CD4-positive, alpha-beta T cell treated with Interleukin-21 for 1 hour (primary cell): ENCODE measurements around the gene EPHB2.
"Not testable (repeated sequence)": the region's sequence is repeated elsewhere in the genome, so short reads cannot be mapped to it uniquely, and the experiment has no call there.

Experiments
- DNase-seq: peaks from one replicate; pipeline ENCODE4 v3.0.0-alpha.2; 2020

EPHB2 gene

DNA sequence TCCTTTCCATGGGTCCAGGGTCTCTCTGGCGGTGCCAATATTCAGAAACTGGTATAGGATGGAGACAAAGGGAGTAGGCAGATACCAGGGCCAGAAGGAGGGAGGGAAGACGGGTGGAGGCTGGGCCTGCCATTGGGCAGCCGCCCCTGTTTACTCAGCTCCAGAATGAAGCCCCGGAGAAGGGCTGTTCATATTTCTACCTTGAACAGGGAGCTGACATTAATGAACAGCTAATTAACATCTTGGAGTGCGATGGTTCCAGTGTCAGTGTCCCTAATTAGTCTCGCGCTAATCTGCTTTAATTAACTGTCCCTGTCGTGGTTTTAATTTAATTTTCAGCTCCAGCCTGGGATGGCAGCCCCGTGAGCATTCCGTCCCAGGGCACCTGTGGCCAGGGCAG lies 113.8 kb downstream of the EPHB2 start:
- no peak for DNase-seq

DNA sequence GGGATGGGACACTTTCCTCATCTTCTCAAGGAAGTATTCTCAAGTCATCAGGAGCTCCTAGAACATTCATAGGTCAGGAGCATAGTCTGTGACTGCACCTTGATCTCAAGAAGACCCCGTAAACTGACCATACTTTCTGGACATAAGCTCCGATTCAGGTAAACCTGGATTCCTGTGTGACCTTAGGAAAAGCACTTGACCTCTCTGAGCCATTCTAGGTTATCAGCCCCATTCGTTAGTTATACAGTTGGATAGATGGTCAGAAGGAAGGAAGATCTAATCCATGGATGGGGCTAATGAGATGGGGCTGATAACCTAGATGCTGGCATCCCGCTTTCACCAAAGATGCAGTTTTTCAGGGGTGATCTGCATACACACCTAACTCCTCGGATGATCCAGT lies 114.3 kb downstream of the EPHB2 start:
- no peak for DNase-seq

DNA sequence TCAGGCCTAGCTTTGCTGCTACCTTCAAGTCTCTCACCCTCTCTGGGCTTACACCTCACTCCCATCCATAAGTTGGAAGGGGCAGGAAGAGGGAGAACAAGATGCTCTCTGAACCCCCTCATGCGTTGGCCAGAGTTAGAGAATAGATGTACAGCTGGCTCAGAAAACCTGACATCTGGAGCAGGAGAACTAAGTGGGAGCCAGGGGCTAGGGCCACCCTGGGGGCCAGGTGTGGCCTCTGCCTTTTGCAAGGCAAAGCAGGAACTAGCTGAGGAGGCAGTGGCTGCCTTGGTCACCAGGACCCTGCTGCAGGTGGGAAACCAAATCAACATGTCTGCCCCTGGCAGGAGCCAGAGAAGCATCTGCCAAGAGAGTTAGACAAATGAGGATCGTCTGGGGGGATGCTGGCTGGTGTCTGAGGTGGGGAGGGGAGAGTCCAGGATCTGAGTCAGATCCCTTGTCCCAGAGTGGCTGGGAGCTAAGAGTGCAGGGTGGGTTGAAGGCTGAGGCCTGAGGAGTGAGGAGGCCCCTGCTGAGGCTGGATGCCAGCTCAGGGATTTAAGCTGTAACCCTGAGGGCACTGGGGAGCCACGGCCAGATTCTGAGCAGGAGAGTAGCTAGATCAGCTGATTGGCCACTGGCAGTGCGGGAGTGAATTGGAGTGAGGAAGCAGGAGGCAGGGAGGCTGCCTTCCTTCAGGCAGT lies 115.0 kb downstream of the EPHB2 start:
- no peak for DNase-seq

DNA sequence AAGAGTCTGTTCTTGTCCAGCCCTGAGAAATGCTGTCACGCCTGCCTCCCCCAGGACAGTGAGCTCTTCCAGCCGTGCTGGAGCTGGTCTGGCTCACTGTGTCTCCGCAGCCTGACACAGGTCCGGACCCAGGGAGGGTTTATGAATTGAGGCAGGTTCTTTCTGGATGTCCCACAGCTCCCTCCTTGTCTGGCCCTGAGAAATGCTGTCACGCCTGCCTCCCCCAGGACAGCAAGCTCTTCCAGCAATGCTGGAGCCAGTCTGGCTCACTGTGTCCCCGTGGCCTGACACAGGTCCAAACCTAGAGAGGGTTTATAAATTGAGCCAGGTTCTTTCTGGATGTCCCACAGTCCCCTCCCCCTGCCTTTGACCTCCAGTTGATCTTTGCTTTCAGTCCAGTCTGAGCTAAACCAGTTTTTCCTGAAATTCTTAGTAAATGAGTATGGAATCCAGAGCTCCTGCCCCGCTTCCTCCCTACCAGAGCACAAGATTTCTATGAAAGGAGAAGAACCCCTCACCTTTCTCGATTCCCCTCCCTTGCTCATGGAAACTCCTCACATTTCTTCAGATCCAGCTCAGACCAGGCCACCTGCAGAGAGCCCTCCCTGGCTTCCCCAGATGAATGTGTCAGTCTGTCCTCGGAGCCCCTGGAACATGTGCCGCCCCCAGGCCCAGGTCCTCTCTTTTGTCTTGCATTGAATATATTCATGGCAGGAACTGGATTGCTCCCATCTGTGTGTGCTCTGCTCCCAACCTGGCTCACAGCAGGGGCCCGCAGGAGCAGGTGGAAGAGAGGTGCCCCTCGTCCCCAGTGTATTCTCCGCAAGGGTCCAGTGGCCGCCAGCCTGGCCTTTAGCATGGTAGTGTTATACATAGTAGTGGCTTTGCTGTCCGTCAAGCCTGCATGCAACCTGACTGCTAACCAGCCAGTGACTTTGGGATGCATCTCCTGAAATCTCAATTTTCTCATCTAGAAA lies 116.3 kb downstream of the EPHB2 start:
- no peak for DNase-seq

DNA sequence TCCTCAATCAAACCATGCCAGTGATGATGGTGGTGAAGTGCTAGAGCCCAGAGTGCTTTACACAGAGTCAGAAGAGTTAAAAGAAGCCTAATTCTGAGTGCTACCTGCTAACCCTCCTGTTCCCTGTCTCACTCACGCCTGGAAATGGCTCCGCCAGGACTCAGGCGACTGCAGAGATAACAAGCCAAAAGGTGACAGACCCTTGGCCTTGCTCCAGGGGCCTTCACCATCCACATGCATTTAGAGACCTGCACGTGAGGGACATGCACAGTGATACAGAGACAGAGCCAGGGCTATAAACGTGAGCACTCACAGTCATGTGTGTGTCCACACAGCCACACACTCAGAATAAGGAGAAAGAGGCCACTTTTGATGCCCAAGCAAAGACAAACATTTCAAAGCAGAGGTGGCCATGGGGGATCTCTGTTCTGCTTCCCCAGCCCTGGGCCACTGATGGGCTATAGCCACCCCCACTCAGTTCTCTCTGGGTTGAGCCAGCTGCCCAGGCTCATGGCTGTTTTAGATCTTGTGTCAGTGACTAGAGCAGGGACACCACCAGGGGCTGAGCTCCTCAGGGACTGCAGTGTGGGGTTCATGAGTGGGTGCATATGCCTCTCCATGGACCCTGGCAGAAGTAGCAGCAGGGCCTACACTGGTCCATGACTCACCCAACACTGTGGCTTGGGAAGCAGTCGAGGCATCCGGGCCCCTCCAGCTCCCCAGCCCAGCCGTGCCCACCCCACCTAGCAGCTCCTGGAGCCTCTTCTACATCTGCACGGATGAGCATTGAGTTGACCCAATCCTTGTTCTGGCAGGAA lies 117.2 kb downstream of the EPHB2 start:
- DNase-seq = no peak

DNA sequence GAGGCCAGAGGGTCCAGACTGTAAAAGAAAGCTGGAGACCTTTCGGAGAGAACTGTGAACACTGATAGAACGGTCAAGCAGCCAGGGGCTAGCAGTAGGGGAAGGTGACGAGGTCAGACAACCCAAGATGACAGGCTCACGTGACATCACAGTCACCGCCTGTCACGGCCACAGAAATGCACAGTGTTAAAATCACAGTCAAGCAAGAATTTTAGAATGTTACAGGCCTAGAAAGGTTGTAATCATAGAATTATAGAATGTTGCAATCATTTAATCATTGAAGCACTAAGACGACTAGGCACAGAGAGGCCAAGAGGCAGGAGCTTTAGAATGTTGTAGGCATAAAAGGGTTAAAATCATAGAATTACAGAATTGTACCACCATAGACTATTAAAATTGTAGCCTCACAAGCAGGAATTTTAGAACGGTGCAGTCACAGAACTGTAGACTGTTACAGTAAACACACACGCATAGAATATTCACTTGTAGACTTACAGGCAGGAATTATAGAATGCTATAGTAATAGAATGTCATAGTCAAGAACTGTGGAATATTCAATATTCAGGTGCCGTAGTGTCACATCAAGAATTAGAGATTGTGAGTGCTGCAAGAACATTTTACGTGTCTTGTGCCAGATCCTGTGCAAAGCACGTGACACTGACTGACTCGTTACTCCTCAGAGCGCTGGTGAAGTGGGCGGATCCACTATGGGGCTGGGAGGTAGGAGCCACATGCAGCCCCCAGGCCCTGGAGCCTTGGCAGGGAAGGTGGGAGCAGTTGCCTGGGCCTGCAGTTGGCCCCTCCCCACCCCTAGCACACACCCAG lies 118.1 kb downstream of the EPHB2 start:
- no peak for DNase-seq

DNA sequence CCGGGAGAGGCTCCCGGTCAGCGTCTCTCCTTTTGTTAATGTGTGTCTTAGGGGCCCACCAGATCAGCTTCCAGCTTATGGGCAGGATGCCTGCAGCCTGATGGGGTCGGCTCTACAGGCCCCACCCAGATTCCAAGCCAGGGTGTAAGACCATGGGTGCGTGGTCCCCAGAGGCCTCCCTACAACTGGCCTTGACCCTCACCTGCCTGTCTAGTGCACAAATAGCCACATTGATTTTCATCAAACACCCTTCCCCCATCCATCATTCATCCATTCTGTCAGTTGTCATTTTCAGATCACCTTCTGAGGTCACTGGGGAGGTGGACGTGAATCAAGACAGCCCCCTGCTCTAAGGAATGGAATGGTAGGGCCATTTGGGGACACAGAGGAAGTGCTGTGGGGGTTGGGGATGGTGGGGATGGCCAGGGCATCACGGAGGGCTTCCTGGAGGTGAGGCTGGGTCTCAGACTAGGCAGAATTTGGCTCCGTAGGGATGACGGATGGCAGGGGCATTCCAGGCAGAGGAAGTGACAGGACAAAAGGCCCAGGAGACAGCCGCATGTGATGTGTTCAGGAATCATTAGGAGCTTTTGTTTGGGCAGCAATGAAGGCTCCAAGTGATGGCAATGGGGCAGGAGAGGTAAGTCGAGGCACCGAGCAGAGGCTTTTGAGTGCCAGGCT lies 118.8 kb downstream of the EPHB2 start:
- no peak for DNase-seq

DNA sequence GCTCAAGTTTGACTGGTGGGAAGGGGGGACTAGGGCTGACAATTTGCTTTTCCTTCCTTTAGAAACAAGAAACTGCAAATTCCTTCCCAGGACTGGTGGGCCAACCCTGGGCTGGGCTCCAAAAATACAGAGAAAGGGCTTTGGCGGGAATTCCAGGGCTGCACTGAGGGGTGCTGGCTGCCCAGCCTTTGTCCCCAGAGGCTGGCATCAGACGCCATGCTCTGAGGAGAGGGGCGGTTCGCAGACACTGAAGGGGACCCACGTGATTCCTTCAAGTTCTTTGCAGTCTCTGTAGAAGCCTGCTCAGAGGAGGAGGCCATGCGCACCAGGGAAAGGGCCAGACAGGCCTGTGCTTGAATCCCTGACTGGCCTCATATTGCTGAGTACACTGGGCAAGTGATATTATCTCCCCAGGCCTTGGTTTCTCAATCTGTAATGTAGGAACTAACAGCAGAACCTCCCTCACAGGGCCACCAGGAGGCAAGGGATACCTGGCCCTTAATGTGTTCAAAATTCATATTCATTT lies 119.5 kb downstream of the EPHB2 start:
- DNase-seq = no peak

DNA sequence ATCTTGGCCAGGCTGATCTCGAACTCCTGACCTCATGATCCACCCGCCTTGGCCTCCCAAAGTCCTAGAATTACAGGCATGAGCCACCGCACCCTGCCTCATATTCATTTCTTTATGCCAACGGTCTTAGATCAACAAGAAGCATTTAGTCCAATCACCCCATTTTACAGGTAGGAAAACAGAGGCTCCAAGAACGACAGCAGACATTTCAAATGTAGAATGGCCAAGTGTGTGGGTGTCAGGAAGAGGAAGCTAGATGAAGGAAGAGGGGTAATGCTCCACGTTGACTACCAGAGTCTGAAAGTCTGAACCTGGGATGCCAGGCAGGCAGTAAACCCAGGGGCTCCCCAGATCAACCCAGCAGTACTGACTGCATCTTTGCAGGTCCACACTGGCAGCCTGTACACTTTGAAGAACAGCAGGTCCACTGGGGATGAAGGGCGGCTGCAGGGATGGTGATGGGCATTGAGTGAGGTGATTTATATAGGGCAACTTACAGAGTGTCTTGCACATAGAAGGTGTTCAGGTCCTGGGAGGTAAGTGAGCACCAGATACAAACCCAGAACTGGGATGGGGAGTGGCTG lies 120.2 kb downstream of the EPHB2 start:
- DNase-seq = no peak

DNA sequence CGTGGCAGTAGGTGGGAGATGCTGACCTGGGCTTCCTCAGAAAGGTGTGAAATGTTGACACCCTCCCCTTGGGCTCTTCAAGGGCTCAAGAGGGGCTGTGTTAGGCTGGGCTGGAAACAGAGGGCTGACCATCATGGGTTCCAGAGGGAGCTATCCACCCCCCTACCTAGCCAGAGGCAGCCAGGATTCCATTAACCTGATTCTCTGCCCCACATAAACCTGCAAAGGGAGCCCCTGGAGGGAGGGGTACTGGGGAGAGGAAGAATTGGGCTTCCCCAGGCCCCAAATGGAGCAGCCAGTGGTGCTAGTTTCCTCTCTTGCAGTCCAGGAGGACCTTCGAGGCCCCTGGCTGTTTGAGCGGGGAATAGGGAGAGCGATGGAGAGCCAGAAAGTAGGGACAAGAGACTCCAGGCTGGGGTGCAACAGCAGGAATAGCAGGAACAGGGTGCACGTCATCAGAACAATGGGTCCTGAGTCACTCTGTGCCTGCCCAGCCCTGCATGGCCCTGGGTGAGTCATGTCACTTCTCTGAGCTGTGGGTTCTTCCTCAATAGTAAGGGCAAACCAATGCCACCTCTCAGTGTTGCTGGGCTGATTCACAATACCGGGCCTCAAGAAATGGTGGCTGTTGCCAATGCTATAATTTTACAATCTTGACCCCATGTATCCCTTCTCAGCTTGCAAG lies 121.2 kb downstream of the EPHB2 start:
- no peak for DNase-seq

DNA sequence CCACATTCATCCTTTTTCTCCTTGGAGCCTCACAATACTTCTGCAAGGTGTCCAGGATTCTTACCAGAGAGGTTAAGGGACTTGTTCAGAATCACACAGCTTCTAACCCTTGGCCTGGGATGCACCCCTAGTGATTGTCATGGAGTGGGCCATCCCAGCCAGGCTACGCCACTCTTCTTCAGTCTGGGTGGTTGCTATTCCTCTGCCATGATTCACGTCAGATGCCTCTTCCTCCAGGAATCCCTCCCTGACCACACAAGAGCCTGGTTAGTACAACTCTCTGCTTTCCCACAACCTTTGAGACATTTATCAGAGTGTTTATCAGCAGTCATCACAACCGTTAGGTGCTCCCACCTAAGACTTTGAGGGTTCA lies 121.8 kb downstream of the EPHB2 start:
- DNase-seq = no peak

DNA sequence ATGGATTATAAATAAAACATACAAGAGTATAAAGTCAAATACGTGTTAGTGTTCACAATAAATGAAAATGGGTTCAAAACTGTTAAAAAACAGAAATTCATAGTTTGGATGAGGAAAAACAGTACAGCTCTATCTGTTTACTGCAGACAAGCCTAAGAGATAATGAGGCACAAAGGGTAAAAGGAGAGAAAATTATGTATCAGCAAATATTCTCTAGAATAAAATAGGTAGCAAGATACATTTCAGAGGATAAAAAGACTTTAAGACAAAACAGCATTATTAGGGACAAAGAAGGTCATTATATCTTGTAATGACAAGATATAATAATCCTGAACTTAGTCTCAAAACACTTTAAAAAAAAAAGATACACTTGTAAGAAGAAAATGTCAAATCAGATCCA lies 123.1 kb downstream of the EPHB2 start:
- DNase-seq = no peak

DNA sequence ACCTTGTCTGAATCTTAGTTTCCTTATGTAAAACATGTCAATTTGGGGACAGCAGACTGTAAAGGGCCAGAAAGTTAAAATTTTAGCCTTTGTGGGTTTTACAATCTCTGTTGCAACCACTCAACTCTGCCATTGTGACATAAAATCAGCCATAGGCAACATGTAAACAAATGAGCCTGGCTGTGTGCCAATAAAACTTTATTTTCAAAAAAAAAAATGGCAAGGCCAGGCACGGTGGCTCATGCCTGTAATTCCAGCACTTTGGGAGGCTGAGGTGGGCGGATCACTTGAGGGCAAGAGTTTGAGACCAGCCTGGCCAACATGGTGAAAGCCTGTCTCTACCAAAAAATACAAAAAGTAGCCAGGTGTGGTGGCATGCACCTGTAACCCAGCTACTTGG lies 123.8 kb downstream of the EPHB2 start:
- not testable (repeated sequence) for DNase-seq

DNA sequence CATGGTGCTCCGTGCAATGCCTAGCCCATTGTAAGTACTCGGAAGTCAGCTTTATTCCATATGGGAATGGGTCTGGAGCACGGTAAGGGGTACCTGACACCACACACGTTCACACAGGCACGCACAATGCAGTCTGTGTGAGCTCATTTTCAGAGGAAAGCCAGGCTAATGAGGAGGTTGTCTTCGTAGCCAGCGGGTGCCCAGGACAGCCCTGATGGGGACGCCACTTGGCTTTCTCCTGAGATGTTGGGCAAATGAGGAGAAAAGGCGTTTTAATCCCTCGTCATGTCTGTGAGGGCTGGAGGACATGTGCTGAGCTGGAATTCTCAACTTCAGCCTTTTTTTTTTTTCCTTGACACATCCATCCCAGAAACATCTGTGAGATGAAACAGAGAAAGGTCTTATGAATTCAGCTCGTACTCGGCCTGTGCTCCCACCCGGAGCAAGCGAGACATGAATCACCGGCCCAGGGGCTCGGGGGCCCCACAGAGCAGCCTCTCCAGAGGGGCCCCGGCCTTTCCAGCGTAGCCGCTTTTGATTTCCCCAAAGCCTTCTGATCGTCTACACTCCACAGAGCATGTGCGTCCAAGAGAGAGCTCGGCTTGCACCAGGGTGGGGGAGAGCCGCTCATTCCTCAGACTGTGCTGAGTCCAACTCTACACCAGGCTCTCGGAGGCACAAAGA lies 125.1 kb downstream of the EPHB2 start:
- no peak for DNase-seq

DNA sequence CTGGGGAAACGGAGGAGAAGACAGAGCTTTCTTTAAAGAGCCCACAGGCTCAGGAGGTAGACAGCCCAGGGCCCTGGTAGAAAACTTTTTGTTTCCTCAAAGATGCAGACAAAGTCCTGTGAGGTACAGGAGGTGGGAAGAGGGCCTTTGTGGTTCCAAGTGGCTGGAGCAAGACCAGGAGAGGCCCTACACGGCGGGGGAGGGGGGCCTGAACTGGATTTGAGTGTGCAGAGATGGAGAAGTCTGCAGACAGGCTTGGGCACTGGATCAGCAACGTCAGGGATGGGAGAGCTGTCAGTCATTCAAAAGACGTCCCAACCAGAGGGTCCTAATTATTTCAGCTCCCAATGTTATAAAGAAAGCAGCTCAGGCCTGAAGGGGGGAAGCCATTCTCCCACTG lies 126.2 kb downstream of the EPHB2 start:
- no peak for DNase-seq

DNA sequence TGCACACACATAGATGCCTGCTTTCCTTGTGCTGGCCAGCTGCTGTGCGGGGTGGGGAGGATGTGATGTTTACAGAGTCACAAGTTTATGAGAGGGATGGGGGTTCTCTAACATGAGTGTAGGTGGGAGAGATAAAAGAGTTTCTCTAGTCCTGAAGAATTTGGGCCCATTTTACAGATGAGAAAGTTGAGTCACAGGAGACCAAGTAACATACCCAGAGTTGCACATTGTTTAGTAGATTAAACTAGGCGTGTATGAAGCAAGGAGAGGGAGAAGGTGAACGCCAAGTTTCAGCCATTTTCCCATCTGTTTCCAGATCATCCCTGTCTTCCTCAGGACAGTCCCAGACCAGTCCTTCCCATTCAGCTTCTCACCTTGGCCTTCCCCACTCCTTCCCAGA lies 126.7 kb downstream of the EPHB2 start:
- DNase-seq = no peak

DNA sequence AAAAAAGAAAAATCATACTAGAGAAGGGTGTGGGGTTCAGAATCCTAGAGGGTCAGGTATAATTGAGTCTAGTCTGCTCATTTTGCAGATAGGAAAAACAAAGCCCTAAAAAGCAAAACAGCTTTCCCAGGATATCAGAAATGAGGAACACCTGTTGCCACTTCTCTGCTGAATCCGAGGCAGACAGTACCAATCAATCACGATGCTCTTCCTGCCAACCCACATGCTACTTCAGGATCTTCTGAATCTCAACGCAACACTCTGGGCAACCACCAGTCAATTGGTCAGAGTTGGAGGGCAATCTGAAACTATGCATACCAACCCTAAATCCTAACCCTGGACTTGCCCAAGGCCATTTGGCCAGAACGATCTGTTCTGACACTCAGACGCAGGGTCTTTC lies 128.3 kb downstream of the EPHB2 start:
- DNase-seq = no peak

DNA sequence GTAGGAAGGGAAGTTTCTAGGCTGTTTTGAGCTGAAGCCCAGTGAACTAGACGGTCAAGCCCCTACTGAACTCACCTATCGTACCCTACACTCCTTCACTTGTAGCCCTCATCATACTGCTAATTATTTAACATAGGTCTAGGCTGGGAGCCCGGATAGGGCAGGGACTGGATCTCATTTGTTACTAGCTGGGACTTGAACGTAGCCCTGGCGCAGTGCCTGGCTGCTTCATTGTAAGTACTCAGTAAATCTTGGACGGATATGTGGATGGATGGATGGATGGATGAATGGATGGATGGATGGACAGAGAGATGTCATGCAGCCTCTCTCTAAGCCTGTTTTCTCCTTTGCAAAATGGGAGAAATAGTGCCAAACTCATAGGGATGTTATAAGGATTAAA lies 129.2 kb downstream of the EPHB2 start:
- DNase-seq = no peak

DNA sequence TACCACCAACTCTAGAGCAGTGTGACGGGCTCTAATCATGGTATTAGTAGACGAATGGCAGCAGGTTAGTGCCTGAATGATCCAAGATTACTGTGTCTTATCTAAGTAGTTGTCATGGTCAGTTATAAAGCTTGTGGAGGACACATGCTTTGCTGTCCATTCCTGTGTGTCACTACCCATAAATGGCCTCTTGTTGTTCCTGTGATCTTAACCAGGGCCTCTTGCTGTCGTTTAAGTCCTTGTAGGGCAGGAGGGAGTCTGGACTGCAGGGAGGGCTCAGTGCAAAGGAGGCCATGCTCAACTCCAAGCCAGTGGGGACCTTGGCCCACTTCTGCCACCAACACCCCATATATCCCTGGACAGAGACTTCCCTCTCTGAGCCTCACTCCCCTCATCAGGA lies 130.5 kb downstream of the EPHB2 start:
- no peak for DNase-seq

DNA sequence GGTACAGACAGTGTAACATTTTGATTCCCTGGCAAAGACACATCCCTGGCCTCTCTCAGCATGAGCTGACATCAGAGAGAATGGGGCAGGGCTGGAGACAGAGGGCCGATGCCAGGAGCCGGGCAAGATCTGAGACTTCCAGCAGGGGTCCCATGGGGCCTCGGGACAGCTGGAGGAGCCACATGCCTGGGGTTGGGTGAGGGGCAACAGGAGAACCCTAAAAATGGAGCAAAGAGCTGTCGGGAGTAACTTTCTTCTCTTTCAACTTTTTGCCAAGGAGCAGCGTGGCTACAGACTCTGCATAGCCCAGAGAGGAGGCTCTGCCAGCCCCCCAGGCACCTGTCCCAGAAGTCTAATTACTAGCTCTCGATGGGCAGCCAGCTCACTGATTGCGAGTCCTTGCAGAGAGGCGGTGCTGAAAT lies 131.2 kb downstream of the EPHB2 start:
- DNase-seq = no peak
